ENCODE results near the gene GSTT4.

Gene GSTT4

GRCh38 chr22:24005201-24005600 is at the start of gene GSTT4:
Gene GSTT4 (minus strand): TSS chr22:24005453. CDS start chr22:24005356, 97 bp downstream.
- TF ChIP-seq GATA2 (IDR thresholded peaks at IDR 0.05; ENCODE audit: low read depth, low read length) (no peak), GATA3 (IDR thresholded peaks at IDR 0.05; ENCODE audit: low read depth, low read length) (no peak)

DNA sequence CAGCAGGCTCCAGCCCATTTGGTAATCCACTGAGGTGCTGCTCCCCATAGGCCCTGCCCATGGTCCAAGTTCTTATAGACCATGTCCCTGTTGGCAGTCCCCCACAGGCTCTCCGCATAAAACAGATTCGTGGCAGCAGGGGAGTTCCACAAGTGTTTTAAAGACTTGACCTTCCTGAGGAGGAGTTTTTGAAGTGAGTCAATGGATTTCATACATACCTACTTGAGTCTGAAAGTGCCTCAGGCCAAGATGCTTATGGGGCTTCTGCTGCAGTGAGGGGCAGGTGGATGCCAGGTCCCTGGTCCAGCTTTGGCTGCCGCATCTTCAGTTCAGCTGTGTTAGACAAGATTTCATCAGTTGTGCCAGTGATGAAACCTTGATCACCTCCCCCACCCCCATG is 49.1 kb upstream of the GSTT4 start:
- no peak for TF ChIP-seq GATA2 (IDR thresholded peaks at IDR 0.05; ENCODE audit: low read depth, low read length)
- TF ChIP-seq GATA3 (IDR thresholded peaks at IDR 0.05; ENCODE audit: low read depth, low read length) = no peak

DNA sequence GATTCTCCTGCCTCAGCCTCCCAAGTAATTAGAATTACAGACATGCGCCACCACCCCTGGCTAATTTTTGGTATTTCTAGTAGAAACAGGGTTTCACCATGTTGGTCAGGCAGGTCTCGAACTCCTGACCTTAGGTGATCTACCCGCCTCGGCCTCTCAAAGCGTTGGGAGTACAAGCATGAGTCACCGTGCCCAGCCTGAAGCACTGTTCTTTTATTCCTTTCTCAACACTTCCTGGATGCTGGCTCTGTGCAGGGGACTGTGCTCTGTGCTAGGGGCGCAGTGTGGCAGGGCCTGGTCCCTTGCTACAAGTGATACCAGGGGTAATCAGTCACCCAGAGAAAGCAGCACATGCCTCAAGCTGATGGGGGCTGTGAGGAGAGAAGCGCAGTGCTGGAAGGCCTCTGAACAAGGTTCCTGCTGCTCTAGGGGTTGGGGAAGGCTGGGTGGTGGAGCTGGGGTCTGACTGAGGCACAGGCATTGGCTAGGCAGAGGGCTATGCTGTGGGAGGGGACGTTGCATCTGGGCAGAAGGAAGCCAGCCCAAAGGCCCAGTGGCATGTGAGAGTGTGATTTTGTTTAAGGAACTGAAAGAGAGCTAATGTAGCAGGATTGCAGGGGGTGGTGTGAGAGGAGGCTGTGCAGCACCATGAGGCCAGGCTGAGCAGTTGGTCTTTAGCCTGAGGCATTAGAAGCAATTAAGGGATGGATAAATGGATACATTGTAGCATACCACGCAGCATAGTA is 48.4 kb upstream of the GSTT4 start:
- TF ChIP-seq GATA2 (IDR thresholded peaks at IDR 0.05; ENCODE audit: low read depth, low read length) = no peak
- no peak for TF ChIP-seq GATA3 (IDR thresholded peaks at IDR 0.05; ENCODE audit: low read depth, low read length)

DNA sequence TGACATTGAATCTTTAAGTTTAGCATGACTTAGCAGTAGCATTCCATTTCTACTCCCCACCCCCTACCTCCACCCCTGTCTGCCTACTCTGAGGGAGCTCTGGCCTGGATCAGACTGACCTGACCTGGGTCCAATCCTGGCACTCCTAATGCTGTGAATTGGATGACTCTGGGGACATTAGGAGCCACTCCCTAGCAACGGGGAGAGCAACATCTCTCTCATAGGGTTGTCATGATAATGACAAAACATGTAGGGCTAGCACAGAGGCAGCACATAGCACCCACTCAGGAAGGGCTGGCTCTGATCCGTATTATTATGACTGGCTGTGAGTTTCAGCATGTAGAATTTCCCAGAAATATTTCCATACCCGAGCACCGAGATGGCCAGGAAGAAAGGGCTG is 46.3 kb upstream of the GSTT4 start:
- TF ChIP-seq GATA2 (IDR thresholded peaks at IDR 0.05; ENCODE audit: low read depth, low read length) (no peak), GATA3 (IDR thresholded peaks at IDR 0.05; ENCODE audit: low read depth, low read length) (no peak)

GRCh38 chr22:24051028-24051427 is 45.8 kb upstream of the GSTT4 start:
- no peak for TF ChIP-seq GATA2 (IDR thresholded peaks at IDR 0.05; ENCODE audit: low read depth, low read length)
- no peak for TF ChIP-seq GATA3 (IDR thresholded peaks at IDR 0.05; ENCODE audit: low read depth, low read length)

- no peak for TF ChIP-seq GATA2 (IDR thresholded peaks at IDR 0.05; ENCODE audit: low read depth, low read length)
- no peak for TF ChIP-seq GATA3 (IDR thresholded peaks at IDR 0.05; ENCODE audit: low read depth, low read length)
These were observed 44.7 kb upstream of the GSTT4 start for GRCh38 chr22:24049978-24050377.

DNA sequence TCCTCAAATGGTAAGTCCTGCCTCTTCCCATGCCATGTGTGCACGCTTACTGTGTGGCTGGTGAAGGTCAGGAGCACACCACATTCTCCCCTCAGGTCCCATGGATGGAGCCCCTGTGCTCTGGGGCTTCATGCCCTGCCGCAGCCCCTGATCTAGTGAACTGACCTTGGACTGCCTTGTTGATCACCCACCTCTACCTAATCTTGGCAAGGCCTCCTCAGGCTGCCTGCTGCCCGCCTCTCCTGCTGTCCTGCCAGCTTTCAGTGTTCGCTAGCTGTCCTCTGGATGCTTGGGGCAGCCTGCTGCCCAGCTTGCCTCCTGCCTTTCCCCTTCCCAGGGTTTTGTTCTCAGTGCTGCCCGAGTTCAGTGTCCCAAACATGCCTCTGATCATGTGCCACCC is 44.0 kb upstream of the GSTT4 start:
- TF ChIP-seq GATA3 (IDR thresholded peaks at IDR 0.05; ENCODE audit: low read depth, low read length) = no peak
- no peak for TF ChIP-seq GATA2 (IDR thresholded peaks at IDR 0.05; ENCODE audit: low read depth, low read length)

- TF ChIP-seq GATA3 (IDR thresholded peaks at IDR 0.05; ENCODE audit: low read depth, low read length) (no peak), GATA2 (IDR thresholded peaks at IDR 0.05; ENCODE audit: low read depth, low read length) (no peak)
These were observed 40.8 kb upstream of the GSTT4 start for GRCh38 chr22:24046024-24046423.

DNA sequence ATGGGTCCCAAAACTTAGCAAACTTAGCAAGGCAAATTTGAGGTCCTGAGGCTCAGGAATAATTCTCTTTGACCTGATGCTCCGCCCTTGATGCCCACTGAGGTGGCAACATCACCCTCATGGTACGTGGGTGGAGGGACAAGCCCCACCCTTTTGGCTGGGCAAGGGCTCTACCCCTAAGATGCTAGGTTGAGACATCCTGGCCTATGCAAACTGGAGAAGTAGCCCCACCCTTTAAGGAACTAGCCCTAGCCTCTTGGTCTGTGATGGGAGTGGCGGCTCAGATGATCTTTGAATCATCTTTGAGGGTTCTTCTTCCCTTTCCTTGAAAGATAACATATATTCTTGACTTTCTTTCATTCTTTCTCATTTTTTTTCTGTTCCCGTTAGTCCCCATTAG is 38.7 kb upstream of the GSTT4 start:
- TF ChIP-seq GATA3 (IDR thresholded peaks at IDR 0.05; ENCODE audit: low read depth, low read length) (no peak), GATA2 (IDR thresholded peaks at IDR 0.05; ENCODE audit: low read depth, low read length) (no peak)

DNA sequence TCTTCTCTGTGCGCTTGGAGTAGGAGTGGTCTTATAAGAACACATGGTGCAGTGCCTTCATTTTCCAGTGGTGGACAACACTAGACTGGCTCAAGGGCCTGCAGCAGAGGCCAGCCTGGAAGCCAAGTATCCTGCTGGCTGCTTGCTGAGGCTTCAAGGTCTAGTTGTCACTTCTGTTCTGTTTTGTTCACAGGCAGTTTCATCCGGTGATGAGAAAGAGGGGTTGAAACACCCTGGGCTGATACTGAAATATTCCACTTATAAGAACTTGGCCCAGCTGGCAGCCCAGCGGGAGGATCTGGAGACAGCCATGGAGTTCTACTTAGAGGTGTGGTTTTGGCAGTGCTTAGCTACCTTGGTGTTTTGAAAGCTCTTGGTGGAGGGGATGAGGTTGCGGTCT is 35.7 kb upstream of the GSTT4 start:
- TF ChIP-seq GATA2 (IDR thresholded peaks at IDR 0.05; ENCODE audit: low read depth, low read length) = no peak
- TF ChIP-seq GATA3 (IDR thresholded peaks at IDR 0.05; ENCODE audit: low read depth, low read length) = no peak

DNA sequence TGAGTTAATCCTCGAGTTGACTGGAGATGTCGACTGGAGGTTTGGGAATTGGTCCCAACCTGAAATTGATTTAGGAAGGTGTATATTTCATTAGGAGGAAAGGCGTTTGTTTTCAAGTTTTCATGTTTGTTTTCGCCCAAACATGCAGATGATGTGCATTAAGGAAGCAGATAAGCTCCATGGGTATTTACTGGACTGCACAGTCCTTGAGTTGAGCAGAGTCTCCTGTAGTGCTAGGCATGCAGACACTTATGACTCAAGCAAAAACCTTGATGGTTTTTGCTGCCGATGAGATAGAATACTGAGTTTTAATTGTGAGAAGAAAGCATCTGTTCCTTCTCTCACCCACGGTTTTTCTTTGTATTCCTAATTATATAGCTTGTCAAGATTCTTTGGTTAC is 33.8 kb upstream of the GSTT4 start:
- TF ChIP-seq GATA3 (IDR thresholded peaks at IDR 0.05; ENCODE audit: low read depth, low read length) = no peak
- TF ChIP-seq GATA2 (IDR thresholded peaks at IDR 0.05; ENCODE audit: low read depth, low read length) = no peak

DNA sequence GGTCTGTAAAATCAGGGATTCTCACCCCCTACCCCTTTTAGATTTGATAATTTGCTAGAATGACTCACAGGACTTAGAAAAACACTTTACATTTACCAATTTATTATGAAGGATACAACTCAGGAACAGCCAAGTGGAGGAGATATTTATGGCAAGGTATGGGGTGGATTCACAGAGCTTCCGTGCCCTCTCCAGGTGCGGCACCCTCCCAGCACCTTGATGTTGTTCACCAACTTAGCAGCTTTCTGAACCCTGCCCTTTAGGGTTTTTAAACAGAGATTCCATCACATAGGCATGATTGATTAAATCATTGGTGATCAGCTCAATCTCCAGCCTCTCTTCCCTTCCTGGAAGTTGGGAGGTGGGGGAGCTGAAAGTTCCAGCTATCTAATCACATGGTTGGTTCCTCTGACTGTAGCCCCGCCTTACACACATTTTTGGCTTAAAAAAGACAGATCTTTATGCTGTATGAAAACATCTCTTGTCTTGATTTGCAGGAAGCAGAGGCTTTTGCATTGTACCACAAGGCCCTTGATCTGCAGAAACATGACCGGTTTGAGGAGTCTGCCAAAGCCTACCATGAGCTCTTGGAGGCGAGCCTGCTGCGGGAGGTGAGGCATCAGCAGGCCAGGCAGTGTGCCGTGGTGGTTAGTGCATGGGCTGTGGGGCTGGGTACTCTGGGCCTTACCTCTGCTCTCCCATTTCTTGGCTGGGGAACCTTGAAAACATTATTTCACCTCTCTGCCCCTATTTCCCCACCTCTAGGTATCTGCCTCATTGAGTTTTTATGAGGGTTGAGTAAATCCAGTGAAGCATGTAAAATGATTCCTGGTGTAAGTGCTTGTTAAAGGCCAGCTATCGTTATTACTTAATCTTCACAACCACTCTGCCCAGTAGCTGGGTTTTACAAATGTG is 32.9 kb upstream of the GSTT4 start:
- no peak for TF ChIP-seq GATA2 (IDR thresholded peaks at IDR 0.05; ENCODE audit: low read depth, low read length)
- no peak for TF ChIP-seq GATA3 (IDR thresholded peaks at IDR 0.05; ENCODE audit: low read depth, low read length)

DNA sequence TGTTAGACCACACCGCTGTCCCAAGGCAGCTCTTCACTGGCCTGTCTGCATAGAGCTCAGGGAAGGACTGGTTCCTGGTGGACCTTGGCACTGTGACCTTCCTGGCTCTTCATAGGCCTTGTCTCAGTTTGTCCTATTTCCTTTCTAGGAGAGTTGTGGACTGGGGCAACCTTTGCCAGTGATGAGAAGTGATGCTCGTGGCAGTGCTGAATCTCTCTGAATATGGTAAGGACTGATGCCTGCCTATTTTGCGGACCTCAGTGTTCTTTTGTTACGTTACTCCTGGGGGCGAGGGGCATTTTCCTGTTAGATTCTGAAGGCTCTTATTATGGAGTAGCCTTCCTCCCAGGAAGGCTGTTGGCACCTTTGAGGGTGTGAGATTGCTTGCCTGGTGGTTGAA is 30.0 kb upstream of the GSTT4 start:
- TF ChIP-seq GATA3 (IDR thresholded peaks at IDR 0.05; ENCODE audit: low read depth, low read length) (no peak), GATA2 (IDR thresholded peaks at IDR 0.05; ENCODE audit: low read depth, low read length) (no peak)

DNA sequence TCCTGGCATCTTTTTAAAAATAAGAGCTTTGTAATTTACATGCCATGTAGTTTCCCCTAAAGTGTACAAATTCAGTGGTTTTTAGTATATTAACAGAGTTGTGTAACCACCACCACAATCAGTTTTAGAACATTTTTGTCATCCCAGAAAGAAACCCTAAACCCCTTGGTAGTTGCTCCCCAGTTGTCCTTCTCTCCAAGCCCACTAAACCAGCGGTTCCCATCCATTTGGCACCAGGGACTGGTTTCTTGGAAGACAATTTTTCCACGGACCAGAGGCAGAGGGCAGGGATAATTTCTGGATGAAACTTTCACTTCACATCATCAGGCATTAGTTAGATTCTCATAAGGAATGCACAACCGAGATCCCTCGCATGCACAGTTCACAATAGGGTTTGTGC is 28.5 kb upstream of the GSTT4 start:
- TF ChIP-seq GATA2 (IDR thresholded peaks at IDR 0.05; ENCODE audit: low read depth, low read length) (no peak), GATA3 (IDR thresholded peaks at IDR 0.05; ENCODE audit: low read depth, low read length) (no peak)
